ENCODE results near the gene OR10A4.
"Not testable (repeated sequence)": the region's sequence is repeated elsewhere in the genome, so short reads cannot be mapped to it uniquely, and the experiment has no call there.

Gene OR10A4

DNA sequence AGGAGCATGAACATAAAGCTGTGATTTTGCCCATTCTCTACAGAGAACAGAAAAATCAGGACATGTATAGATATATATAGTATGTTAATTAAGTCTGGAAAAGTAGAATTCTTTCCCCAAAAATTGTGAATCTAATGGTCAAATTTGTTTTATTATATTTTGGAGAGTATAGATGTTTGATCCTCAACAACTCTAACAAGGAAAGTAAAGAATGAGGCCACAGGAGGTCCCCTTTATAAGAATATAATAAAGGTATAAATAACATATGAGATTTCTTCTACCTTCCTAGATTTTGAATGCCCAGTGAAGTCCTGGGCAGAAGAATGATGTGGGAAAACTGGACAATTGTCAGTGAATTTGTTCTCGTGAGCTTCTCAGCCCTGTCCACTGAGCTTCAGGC is at the start of gene OR10A4:
Gene OR10A4 (plus strand): TSS at position 301 of the 400 bp plus-strand sequence. CDS start 23 bp downstream, at position 324.
- no peak for DNase-seq (ENCODE audit: low read depth in 2 of 3, low spot score in 2 of 3)

- DNase-seq (ENCODE audit: low read depth in 2 of 3, low spot score in 2 of 3) = no peak
These were observed 48.3 kb upstream of the OR10A4 start for GRCh38 chr11:6828103-6828502.

DNA sequence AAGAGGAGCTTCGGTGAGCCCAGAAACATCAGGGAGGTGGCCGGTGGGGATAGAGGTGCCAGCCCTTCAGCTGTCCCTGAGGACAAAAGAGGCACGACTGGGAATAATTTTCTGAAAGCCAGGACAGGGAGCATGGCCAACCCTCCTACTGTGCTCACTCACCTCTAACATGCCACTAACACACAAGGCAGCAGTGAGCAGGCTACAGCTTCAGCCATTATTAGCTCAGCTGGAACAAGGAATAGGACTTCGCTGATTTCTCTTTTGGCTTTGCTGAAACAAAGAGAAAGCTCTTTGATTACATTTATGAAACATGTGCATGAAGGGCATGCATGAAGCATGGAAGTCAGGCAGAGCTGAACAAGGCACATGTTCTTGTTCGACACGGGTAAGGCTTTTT is 43.1 kb upstream of the OR10A4 start:
- no peak for DNase-seq (ENCODE audit: low read depth in 2 of 3, low spot score in 2 of 3)

DNA sequence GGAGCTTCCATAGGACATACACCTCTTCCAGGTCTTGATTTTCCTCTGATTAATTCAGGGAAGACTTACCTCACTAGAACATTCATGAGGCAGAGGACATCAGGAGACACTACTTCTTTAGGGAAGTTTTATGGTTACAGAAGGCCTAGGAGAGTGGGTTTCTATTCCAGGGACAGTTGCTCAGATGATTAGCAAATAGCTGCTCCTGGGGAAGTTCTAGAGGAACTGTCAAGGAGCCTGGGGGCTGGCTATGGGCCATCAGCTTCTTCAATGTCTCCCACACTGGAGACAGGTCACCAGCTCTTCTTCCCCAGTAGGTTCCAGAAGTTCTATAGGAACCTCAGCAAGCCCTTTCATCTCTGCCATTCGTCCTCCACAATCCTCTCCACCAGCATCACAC is 42.4 kb upstream of the OR10A4 start:
- DNase-seq (ENCODE audit: low read depth in 2 of 3, low spot score in 2 of 3) = no peak

DNA sequence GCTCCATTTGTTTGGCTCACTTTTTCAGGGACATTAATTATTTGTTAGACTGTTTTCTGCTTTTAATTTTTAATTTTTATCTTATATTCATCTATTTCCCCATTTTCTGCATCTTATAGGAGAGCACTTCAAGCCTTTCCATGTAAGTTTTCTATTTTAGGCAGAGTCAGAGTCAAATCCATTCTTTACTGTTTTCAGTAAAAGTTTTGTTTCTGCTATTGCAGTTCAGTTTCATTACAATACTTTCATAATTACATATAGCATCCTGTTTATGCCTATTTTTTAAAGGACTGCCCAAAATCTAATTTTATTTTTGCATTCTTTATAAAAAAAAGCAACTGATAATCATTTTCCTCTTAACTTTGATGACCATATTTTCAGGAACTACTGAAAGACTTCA is 34.7 kb upstream of the OR10A4 start:
- DNase-seq (ENCODE audit: low read depth in 2 of 3, low spot score in 2 of 3) = no peak

DNA sequence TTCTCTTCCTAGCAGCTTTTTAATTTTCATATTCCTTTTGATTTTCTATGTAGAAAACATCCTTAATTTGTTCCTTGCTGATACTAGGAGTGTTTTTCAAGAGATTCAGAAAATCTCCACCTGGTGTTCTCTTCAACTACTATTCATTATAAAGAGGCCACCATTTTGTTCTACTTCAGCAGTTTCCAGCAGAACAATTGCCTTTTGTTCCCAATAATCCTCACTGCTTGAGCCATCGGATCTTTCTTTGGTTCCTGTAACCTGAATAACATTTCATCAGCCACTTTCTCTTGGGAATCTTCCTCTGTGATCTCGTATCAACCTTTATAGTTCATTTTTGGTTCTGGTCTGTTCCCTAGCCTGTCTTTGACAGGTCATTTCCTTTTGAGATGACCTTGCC is 32.8 kb upstream of the OR10A4 start:
- DNase-seq (ENCODE audit: low read depth in 2 of 3, low spot score in 2 of 3) = no peak

DNA sequence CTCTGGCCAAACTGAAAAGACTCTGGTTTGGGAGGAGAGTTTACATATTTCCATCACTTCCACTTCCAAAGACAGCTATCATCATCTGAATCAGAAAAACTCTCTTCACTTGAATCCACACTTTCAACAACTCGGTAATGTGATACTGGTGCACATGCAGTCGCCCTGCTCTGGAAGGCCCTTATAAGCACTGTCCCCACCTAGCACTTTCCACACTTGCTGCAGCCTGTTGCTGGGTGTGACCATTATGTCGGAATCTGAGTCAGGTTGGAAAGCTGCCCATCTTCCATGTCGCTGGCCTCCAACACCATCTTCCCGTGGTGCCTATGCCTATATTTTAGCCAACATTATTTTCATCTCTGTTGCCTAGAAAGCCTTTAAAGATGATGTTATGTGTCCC is 32.1 kb upstream of the OR10A4 start:
- DNase-seq (ENCODE audit: low read depth in 2 of 3, low spot score in 2 of 3) = no peak

DNA sequence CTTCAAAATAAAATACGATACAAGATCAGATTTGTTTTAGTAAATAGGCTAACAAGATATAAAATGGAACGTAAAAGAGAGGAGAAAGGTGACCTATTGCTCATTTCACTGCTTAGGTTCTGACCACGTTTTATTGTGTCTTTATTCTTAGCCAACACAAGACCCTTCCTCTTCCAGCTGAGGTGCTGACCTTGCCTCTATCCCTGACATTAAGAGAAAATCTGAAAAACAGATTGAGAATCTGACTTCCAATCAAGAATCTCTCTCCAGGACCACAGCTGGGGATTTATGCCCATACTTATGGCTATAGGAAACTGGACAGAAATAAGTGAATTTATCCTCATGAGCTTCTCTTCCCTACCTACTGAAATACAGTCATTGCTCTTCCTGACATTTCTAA is 31.0 kb upstream of the OR10A4 start, which contains the start of gene OR10A5:
Gene OR10A5 (plus strand): TSS at position 301 of the 400 bp plus-strand sequence. CDS start 0 bp downstream, at position 301.
- DNase-seq (ENCODE audit: low read depth in 2 of 3, low spot score in 2 of 3) = no peak

GRCh38 chr11:6850526-6850925 is 25.9 kb upstream of the OR10A4 start:
- no peak for DNase-seq (ENCODE audit: low read depth in 2 of 3, low spot score in 2 of 3)

GRCh38 chr11:6854801-6855200 is 21.6 kb upstream of the OR10A4 start:
- not testable (repeated sequence) for DNase-seq (ENCODE audit: low read depth in 2 of 3, low spot score in 2 of 3)

DNA sequence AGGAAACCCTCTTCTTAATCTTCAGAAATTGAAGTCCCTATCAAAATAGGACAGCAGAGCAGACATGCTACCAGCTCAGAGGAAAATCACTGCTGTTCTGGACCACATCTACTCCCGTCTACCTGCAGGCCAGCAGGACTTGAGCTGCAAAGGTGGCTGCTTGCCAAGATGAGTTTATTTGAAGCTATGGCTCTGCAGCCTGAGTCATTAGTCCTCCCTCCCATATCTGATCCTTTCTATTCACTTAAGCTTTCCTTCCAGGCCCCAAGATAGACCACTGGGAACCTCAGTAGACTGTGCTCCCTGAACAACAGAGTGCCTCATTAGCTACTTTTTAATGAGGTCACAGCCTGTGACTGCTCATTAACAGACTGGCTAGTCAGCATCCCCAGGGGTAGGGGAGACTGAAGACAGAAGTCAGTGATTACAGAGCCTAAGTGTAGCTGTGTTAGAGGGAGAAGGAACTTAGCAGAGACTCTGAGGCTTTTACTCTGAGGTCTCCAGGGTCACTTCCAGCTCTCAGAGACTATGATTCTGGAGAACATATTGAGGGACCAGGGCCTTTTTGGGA is 20.4 kb upstream of the OR10A4 start:
- no peak for DNase-seq (ENCODE audit: low read depth in 2 of 3, low spot score in 2 of 3)

DNA sequence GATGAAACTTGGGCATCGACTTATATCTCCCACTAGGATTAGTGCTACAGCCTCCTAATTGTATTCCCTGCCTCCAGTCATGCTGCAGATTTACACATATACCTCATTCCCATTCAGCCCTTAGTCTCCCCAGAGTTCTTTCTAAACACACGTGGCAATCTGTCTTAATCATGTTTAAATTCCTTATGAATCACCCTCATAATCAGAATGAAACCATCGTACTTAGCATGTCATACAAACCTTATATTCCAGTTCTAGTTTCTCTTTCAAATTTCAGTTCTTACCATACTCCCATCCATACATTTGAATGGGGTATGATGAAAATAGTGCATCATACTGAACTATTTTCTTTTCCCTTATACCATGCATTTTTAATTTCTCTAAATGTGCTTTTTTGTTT is 19.6 kb upstream of the OR10A4 start:
- no peak for DNase-seq (ENCODE audit: low read depth in 2 of 3, low spot score in 2 of 3)

GRCh38 chr11:6862961-6863360 is 13.5 kb upstream of the OR10A4 start, which contains the start of gene OR10A2:
TSS of gene OR10A2 (plus strand) at chr11:6863057. CDS start at chr11:6869755, 6,698 bp downstream.
- no peak for DNase-seq (ENCODE audit: low read depth in 2 of 3, low spot score in 2 of 3)

DNA sequence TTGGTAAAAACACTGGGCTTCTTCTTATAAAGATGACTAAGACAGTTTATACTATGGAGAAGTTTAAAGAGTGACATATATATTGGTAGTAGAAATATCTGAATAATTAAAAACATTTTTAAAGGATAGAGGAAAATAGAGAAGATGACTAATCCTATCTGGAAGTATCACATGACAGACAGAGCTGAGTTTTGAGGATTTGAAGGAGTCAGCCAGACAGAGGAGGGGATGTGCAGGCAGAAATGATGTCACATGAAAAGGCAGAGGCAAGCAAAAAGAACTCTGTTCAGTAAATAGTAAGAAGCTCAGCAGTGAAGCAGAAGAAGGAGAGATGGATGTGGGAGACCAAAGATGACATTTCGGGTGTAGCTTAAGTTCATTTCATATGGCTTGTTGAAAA is 12.0 kb upstream of the OR10A4 start:
- no peak for DNase-seq (ENCODE audit: low read depth in 2 of 3, low spot score in 2 of 3)

DNA sequence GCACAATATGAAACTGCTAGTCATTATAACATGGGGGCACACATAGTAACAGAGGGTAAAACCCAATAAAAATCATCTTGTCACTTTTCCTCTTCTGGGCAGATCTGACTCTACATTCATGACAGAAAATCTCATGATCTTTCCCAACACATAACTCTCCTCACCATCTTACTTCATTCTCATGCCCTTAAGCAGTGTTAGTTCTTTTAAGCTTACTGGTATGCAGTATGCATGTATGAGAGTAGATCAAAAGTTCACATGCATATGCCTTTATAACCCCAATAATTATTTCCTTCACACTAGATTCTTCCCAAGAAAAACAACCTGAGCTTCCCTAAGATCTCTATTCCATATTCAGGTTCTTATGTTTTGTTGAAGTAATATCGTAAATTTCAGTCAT is 5.1 kb upstream of the OR10A4 start:
- no peak for DNase-seq (ENCODE audit: low read depth in 2 of 3, low spot score in 2 of 3)

DNA sequence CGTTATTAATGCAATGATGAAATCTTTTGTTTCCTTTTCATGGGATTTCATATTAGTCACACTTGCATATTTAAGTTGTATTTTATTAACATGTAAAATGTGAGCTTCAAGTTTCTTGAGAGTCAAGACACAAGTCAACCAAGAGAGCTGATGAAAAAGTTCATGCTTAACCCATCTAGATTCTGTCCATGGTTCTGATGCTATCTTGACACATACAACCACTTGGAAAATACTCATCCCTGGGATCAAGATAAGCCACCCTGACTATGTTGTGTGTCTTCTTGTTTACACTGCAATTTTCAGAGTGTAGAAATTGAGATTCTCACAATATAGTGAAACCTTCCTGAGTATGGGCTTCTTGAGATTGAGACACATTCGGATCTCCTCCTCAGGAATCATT is 664 bp upstream of the OR10A4 start:
- DNase-seq (ENCODE audit: low read depth in 2 of 3, low spot score in 2 of 3) = no peak

DNA sequence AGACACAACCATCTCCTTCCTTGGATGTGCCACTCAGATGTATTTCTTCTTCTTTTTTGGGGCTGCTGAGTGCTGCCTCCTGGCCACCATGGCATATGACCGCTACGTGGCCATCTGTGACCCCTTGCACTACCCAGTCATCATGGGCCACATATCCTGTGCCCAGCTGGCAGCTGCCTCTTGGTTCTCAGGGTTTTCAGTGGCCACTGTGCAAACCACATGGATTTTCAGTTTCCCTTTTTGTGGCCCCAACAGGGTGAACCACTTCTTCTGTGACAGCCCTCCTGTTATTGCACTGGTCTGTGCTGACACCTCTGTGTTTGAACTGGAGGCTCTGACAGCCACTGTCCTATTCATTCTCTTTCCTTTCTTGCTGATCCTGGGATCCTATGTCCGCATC is 489 bp downstream of the OR10A4 start:
- no peak for DNase-seq (ENCODE audit: low read depth in 2 of 3, low spot score in 2 of 3)

GRCh38 chr11:6882751-6883150 is 6.3 kb downstream of the OR10A4 start:
- DNase-seq (ENCODE audit: low read depth in 2 of 3, low spot score in 2 of 3) = no peak

GRCh38 chr11:6887711-6888110 is 11.3 kb downstream of the OR10A4 start:
- DNase-seq (ENCODE audit: low read depth in 2 of 3, low spot score in 2 of 3) = not testable (repeated sequence)

DNA sequence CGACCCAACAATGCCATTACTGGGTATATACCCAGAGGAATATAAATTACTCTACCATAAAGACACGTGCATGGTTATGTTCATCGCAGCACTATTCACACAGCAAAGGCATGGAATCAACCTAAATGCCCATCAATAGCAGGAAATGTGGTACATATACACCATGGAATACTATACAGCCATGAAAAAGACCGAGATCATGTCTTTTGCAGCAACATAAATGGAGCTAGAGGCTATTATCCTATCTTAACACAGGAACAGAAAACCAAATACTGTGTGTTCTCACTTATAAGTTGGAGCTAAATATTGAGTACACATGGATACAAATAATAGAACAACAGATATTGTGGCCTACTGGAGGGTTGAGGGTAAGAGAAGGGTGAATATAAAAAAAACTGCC is 12.4 kb downstream of the OR10A4 start:
- no peak for DNase-seq (ENCODE audit: low read depth in 2 of 3, low spot score in 2 of 3)

DNA sequence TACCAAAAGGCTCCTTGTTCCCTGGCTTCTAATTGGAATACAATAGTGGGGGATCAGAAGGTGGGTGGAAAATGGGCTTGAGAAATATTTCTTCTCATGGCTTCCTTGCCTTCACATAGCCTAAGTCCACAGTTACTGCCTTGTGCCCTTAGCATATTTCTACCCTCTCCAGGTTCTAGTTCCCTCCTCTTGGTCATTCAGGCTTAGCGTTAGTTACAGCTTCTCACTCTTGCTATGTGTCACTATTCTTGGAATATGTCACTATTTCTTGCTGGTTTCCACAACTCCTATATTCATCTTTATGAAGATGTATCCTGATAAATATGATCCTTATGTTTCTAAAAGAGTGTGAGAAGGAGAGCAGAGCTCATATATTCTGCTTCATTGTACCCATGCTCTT is 13.4 kb downstream of the OR10A4 start:
- no peak for DNase-seq (ENCODE audit: low read depth in 2 of 3, low spot score in 2 of 3)

DNA sequence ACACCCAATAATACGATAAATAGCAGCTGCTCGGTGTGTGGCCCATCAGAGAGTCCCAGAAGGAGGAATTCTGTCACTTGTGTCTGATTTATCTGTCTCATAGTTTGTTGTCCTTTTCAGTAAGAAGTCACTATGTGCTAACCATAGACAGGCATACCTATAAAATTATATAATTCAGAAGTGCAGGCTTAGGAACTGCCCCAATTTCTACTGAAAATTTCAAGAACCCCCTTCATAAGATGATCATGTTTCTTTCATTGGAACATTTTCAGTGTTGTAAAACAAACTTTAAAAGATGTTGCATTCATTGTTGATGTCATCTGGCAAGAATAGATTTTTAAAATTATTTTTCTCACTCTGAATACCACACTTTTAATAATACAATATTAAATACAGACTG is 16.0 kb downstream of the OR10A4 start, which contains the start of gene OR2D2:
Gene OR2D2 (minus strand): TSS at position 101 of the 400 bp plus-strand sequence. CDS start 0 bp downstream, at position 101.
- DNase-seq (ENCODE audit: low read depth in 2 of 3, low spot score in 2 of 3) = no peak

DNA sequence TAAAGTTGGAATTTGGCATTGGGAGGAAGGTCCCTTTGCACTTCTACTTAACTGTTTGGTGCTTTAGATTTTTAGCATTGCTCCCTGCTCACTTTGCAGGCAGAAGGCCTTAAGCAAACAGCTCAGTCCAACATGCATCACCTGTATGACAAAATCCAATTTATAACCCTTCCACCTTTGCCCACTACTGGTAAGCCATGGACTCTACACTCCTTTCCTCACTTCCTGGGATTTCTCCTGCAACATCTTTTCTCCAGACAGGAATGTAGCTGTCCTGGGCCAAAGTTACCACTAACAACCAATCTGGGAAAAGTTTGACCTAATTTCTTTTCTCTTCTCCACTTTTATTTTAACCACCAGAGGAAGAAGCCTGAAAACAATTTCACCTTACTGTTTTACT is 17.7 kb downstream of the OR10A4 start:
- DNase-seq (ENCODE audit: low read depth in 2 of 3, low spot score in 2 of 3) = no peak
